Heart left ventricle (tissue), 16 donors: ENCODE measurements around the gene AUH. TPM values are rescaled to one million over a fixed set of nuclear protein-coding genes. Genes with fewer than 3 reads are reported as not detected.
A peak's percentile ranks its signal among the peaks of the same experiment; 100 is the strongest.

Experiments
- ATAC-seq, 4 donors: fragments of 200-7000 bp; cut with Tn5 transposase; one replicate each; pipeline ENCODE4 v1.9.1; 2020 to 2022; ENCODE audit warnings: moderate library complexity in 4 of 4, mild to moderate bottlenecking in 3 of 4, moderate number of reproducible peaks in 1 of 4
- DNase-seq, 5 donors: peaks; one replicate each; pipeline ENCODE4 v3.0.0-alpha.2; 2020
- H3K27ac ChIP-seq, 12 donors: fragments of 200-600 bp; sonication (generic) in 4 of 12; one replicate each; pipeline versions ENCODE4 v1.5.0 to v1.8.0; 2016 to 2022; ENCODE audit warnings: mild to moderate bottlenecking in 2 of 12
- H3K27me3 ChIP-seq, 9 donors: fragments of 200-600 bp; sonication (generic) in 2 of 9; one replicate each; pipeline versions ENCODE4 v1.5.1 to v1.8.0; 2016 to 2022; ENCODE audit warnings: mild to moderate bottlenecking in 3 of 9
- H3K36me3 ChIP-seq, 9 donors: fragments of 200-600 bp; sonication (generic) in 2 of 9; one replicate each; pipeline versions ENCODE4 v1.5.0 to v1.8.0; 2018 to 2022; ENCODE audit warnings: mild to moderate bottlenecking in 2 of 9
- H3K4me1 ChIP-seq, 12 donors: fragments of 200-600 bp; sonication (generic) in 4 of 12; one replicate each; pipeline versions ENCODE4 v1.5.0 to v1.8.0; 2016 to 2022; ENCODE audit warnings: mild to moderate bottlenecking in 3 of 12
- H3K4me3 ChIP-seq, 12 donors: fragments of 200-600 bp; sonication (generic) in 4 of 12; one replicate each; pipeline versions ENCODE4 v1.5.0 to v1.8.0; 2017 to 2022; ENCODE audit warnings: mild to moderate bottlenecking in 9 of 12, moderate library complexity in 4 of 12
- H3K9me3 ChIP-seq, 12 donors: fragments of 200-600 bp; sonication (generic) in 4 of 12; one replicate each; pipeline versions ENCODE4 v1.5.0 to v1.8.0; 2016 to 2022; ENCODE audit warnings: mild to moderate bottlenecking in 1 of 12
- POLR2A ChIP-seq, 2 donors: fragments of 450-650 bp; IDR thresholded peaks; one replicate each; pipeline ENCODE4 v1.6.1; 2017; ENCODE audit warnings: antibody characterized with exemption in 2 of 2, mild to moderate bottlenecking in 2 of 2, moderate library complexity in 2 of 2
- WGBS, 4 donors: extraction: QIAGEN DNeasy Blood & Tissue Kit in 2 of 4; methylation state at CpG; one replicate each; pipeline versions ENCODE4 v1.1.5 to v1.1.7; 2013 to 2018; 5-methylcytosine and 5-hydroxymethylcytosine counted together
- intact Hi-C, 10 donors: fragments of 100-400 bp; cut with DNase I; formaldehyde crosslinking; loops; one replicate each; pipeline versions ENCODE4 v1.11.1 to v1.14.2; 2022
- polyA plus RNA-seq, 2 donors: library from polyadenylated mRNA; stranded (reverse); fragments of 200-250 nt; gene quantifications; one replicate each; pipeline ENCODE4 v1.2.3, GENCODE V29; 2013
- total RNA-seq, 9 donors: library from RNA; depleted of rRNA in 2 of 9; stranded (reverse); fragments of >200 nt in 2 of 9; fragmentation: NEBNext Ultra II Directional in 3 of 9; extraction: Animal tissue kit (Norgen Biotek cat#: 25700) in 3 of 9; gene quantifications; one replicate each; pipeline versions ENCODE4 v1.1.0 to v1.2.4, GENCODE V29; 2016 to 2023
- TF ChIP-seq, protein P1 (sequence below), 12 donors: fragments of 200-600 bp; sonication (generic) in 4 of 12; IDR thresholded peaks; one replicate each; pipeline versions ENCODE4 v1.5.0 to v1.8.0; 2018 to 2022; ENCODE audit warnings: antibody characterized with exemption in 12 of 12, mild to moderate bottlenecking in 5 of 12
- donor health status: ischemic (EF 13 %, LVEDD 7.1; RV severe dilation, severe dysfunction).
- donor health status: healthy with polysubstance abuse.
- donor health status: DM: no; HTN: yes; CAD: no.
- donor health status: DM: no; HTN: no; CAD: no.
- donor health status: ischemic (EF 25% LVEDD 6.9; RV normal size, moderate dysfunction).
- donor health status: ischemic (EF 25% LVEDD 5.7; RV mildly dilated, moderate dysfunction).
- donor health status: healthy.
- donor health status: DM: yes; HTN: yes; CAD: no.
- donor health status: ischemic (EF 35%, LVEDD 5.7; RV mildly dilated, moderate dysfunction).
- donor health status: nonischemic (EF 11% LVEDD 7.7; RV severe dilation, severe dysfunction).
- donor health status: DM: yes; HTN: yes; CAD: no.
- donor health status: PGD.
- donor health status: ischemic (EF 29% LVEDD 5.4; RV normal size, mild dysfunction).
- donor health status: nonischemic (EF 23%, LVEDD 6.1; RV moderate dilation, normal function).

The AUH gene
- total and polyA plus RNA-seq, 11 donors: 19.0 to 54.7 (median 39.7) TPM

DNA sequence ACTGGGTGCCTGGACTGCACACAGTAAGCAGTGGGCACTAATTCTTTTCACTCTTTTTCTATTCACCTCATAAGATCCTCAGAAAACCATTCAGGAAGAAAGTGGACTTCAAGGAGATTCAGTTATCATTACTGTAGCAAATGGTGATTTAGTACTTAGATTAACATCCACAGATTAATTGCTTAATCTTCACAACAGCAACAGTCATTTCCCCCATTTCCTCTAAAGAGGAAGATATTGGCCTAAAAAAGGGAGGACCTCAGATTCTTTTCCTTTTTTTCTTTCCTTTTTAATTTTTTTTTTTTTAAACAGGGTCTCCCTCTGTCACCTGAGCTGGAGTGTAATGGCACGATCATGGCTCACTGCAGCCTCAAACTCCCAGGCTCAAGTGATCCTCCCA, 64.4 kb downstream of the AUH start:
- Histone ChIP-seq H3K27ac (no peak overlapping the region), H3K27me3 (no peaks in the 10 kb centered on the region), H3K4me1 (peaks cover 0 to 28% (median 5%) of the 10 kb centered on the region in 12 donors), H3K36me3 (peaks cover 0 to 55% (median 42%) of the 10 kb centered on the region in 9 donors), H3K4me3 (no peak overlapping the region), H3K9me3 (no peaks in the 10 kb centered on the region)
- no peak for ATAC-seq
- intact Hi-C loops: no loop called here
- TF ChIP-seq, protein P1, sequence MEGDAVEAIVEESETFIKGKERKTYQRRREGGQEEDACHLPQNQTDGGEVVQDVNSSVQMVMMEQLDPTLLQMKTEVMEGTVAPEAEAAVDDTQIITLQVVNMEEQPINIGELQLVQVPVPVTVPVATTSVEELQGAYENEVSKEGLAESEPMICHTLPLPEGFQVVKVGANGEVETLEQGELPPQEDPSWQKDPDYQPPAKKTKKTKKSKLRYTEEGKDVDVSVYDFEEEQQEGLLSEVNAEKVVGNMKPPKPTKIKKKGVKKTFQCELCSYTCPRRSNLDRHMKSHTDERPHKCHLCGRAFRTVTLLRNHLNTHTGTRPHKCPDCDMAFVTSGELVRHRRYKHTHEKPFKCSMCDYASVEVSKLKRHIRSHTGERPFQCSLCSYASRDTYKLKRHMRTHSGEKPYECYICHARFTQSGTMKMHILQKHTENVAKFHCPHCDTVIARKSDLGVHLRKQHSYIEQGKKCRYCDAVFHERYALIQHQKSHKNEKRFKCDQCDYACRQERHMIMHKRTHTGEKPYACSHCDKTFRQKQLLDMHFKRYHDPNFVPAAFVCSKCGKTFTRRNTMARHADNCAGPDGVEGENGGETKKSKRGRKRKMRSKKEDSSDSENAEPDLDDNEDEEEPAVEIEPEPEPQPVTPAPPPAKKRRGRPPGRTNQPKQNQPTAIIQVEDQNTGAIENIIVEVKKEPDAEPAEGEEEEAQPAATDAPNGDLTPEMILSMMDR (IDR thresholded peaks at IDR 0.05): no peak
- no peak for TF ChIP-seq POLR2A (IDR thresholded peaks at IDR 0.05)
- no peak for DNase-seq
- 82 to 95% (median 90%) methylated on average over 1 of the region's 1 CpG for WGBS, 4 donors

DNA sequence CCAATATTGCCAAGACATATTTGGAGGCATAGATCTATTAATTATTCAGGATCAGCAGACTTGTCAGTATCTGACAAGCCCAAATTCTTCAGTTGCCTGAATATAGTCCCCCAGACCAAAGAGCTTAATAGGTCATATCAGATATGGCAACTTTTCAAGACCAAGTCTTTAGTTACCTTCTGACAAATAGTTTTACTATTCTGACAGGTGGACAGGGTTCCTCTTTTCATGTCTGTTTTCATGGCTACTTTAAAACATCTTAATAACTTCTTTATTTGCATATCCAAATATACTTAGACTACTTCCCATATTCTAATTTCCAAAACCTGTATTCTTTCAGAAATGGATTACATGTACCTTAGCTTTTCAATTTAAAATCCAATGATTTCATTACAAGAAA, 65.4 kb downstream of the AUH start:
- DNase-seq (no peak), ATAC-seq (no peak)
- peaks cover 0 to 18% (median 0%) of the 10 kb centered on the region in 12 donors for H3K4me1 ChIP-seq
- H3K27me3 ChIP-seq: no peaks in the 10 kb centered on the region
- H3K36me3 ChIP-seq: peaks cover 0 to 64% (median 42%) of the 10 kb centered on the region in 9 donors
- intact Hi-C loops: no loop called here
- no peak overlapping the region for H3K4me3 ChIP-seq
- TF ChIP-seq POLR2A (IDR thresholded peaks at IDR 0.05): no peak
- TF ChIP-seq, protein P1 (IDR thresholded peaks at IDR 0.05): no peak
- H3K9me3 ChIP-seq: no peaks in the 10 kb centered on the region
- H3K27ac ChIP-seq: no peak overlapping the region

DNA sequence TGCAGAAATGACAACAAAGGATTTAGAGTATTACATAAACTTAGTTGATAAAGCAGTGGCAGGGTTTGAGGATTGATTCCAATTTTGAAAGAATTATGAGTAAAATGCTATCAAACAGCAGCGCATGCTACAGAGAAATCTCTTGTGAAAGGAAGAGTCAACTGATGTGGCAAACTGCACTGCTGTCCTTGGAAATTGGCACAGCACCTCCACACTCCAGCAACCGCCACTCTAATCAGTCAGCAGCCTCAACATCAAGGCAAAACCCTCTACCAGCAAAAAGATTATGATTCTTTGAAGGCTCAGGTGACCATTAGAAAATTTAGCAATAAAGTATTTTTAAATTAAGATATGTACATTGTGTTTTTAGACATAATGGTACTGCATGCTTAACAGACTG, 66.4 kb downstream of the AUH start:
- no peak overlapping the region for H3K4me3 ChIP-seq
- intact Hi-C loops: no loop called here
- H3K9me3 ChIP-seq: no peaks in the 10 kb centered on the region
- H3K4me1 ChIP-seq: peaks cover 0 to 17% (median 0%) of the 10 kb centered on the region in 12 donors
- DNase-seq: no peak
- TF ChIP-seq, protein P1 (IDR thresholded peaks at IDR 0.05): no peak
- TF ChIP-seq POLR2A (IDR thresholded peaks at IDR 0.05): no peak
- H3K27me3 ChIP-seq: no peaks in the 10 kb centered on the region
- ATAC-seq: peak in 1 of 4 donors; percentile 60
- 58 to 67% (median 66%) methylated on average over 2 of the region's 2 CpGs for WGBS, 4 donors
- H3K36me3 ChIP-seq: peaks cover 0 to 71% (median 42%) of the 10 kb centered on the region in 9 donors
- no peak overlapping the region for H3K27ac ChIP-seq

DNA sequence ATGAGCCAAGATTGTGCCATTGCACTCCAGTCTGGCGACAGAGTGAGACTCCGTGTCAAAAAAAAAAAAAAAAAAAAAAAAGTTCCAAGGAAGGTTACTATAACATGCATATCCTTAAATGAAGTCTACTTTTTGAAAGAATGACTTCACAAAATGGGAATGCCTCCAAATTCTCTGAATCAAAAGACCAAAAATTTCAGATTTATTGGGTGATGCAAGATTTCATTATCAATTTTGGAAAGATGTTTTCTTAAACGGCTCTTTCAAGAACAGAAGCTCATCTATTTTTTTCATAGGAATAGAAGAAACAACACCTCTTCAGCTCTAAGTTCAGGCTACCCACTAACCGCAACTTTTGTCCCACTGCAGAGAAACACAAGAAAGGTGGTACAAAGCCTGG, 69.9 kb downstream of the AUH start:
- H3K36me3 ChIP-seq: peaks cover 0 to 73% (median 34%) of the 10 kb centered on the region in 9 donors
- no peak overlapping the region for H3K27ac ChIP-seq
- no peak overlapping the region for H3K4me3 ChIP-seq
- no peaks in the 10 kb centered on the region for H3K4me1 ChIP-seq
- no peak for DNase-seq
- H3K27me3 ChIP-seq: no peaks in the 10 kb centered on the region
- intact Hi-C loops: no loop called here
- TF ChIP-seq POLR2A (IDR thresholded peaks at IDR 0.05): no peak
- TF ChIP-seq, protein P1 (IDR thresholded peaks at IDR 0.05): no peak
- ATAC-seq: no peak
- H3K9me3 ChIP-seq: no peaks in the 10 kb centered on the region
- WGBS, 4 donors: 87 to 94% (median 92%) methylated on average over 4 of the region's 4 CpGs
